ENCODE results near the gene RAD51B. TPM values are rescaled to one million over a fixed set of nuclear protein-coding genes. Genes with fewer than 3 reads are reported as not detected.

The RAD51B gene
- total RNA-seq, 1 experiment from 2014 or later = 20.0 TPM

DNA sequence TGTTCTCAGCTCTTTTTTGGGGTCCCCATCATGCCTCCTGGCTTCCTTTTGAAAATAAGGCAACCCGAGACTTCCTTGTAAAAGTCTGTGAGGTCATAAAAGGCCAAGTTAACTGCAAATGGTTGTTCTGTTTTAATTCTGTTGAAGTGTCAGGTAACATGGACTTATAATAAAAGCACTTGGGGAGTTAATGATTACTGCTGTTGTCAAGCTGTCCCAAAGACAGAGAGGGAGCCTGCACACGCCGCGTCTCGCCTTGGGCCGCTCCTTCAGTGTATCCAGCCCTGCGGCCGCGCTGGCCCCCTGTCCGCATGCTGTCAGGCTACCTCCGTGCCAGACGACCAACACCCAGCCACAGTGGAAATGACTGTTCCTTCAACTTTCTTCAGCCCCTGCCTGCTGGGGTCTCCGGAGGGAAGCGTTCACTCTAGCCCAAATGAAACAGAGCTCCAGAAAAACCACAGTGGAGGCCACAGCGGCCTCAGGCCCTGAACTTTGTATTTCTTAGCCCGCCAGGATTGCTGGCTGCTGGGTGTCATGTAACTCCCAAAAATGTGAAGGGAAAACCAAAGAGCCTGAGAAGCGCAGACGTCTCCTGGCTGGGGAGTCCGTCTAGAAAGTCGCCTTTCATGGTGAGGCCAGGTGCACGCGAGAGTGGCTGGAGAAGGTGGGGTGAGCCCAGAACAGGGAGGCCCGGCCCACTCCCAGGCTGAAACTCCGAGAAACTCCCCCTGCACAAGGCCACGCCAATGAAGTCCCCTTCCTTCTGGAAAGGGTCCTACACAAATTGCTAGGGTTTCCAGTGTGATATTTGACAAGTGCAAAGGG lies 784.2 kb downstream of the RAD51B start:
- H3K27me3 ChIP-seq (ENCODE audit: insufficient read depth, low read length) = no peaks in the 10 kb centered on the region
- H3K36me3 ChIP-seq (ENCODE audit: control insufficient read depth in 1 of 2, insufficient read depth in 2 of 2, low read length in 2 of 2) = no peaks in the 10 kb centered on the region
- intact Hi-C loops (cut with micrococcal nuclease) = no loop called here
- H2AFZ ChIP-seq (ENCODE audit: low read depth, low read length, poor library complexity, severe bottlenecking) = no peak overlapping the region
- H3K4me1 ChIP-seq (ENCODE audit: control insufficient read depth in 1 of 2, insufficient read depth in 2 of 2, low read length in 2 of 2) = peaks cover 18 to 25% of the 10 kb centered on the region in 2 experiments
- RAD21 ChIA-PET (ENCODE audit: low non-redundant PET in 1 of 2, low total read pairs in 2 of 2, uncharacterized antibody in 2 of 2, unreplicated experiment in 2 of 2) = no interaction called here
- BruUV-seq (replicated peaks) = no TSS peak
- H3K9me2 ChIP-seq (ENCODE audit: insufficient read depth) = no peaks in the 10 kb centered on the region
- DNase-seq (ENCODE audit: low read depth, low spot score) (no peak), ATAC-seq (no peak)
- H3K9ac ChIP-seq (ENCODE audit: low read length) = no peak overlapping the region
- H3K9me3 ChIP-seq (ENCODE audit: control insufficient read depth in 1 of 2, insufficient read depth in 1 of 2, low read depth in 1 of 2, low read length in 2 of 2) = peaks cover 0 to 7% of the 10 kb centered on the region in 2 experiments; a peak in 1 of 4 replicates
- TF ChIP-seq, protein P1, sequence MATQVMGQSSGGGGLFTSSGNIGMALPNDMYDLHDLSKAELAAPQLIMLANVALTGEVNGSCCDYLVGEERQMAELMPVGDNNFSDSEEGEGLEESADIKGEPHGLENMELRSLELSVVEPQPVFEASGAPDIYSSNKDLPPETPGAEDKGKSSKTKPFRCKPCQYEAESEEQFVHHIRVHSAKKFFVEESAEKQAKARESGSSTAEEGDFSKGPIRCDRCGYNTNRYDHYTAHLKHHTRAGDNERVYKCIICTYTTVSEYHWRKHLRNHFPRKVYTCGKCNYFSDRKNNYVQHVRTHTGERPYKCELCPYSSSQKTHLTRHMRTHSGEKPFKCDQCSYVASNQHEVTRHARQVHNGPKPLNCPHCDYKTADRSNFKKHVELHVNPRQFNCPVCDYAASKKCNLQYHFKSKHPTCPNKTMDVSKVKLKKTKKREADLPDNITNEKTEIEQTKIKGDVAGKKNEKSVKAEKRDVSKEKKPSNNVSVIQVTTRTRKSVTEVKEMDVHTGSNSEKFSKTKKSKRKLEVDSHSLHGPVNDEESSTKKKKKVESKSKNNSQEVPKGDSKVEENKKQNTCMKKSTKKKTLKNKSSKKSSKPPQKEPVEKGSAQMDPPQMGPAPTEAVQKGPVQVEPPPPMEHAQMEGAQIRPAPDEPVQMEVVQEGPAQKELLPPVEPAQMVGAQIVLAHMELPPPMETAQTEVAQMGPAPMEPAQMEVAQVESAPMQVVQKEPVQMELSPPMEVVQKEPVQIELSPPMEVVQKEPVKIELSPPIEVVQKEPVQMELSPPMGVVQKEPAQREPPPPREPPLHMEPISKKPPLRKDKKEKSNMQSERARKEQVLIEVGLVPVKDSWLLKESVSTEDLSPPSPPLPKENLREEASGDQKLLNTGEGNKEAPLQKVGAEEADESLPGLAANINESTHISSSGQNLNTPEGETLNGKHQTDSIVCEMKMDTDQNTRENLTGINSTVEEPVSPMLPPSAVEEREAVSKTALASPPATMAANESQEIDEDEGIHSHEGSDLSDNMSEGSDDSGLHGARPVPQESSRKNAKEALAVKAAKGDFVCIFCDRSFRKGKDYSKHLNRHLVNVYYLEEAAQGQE (IDR thresholded peaks at IDR 0.05; ENCODE audit: low read depth) = no peak
- TF ChIP-seq SP1 (IDR thresholded peaks at IDR 0.05; ENCODE audit: low read depth) (no peak), FOSL1 (IDR thresholded peaks at IDR 0.05; ENCODE audit: low read depth) (no peak), SIN3A (IDR thresholded peaks at IDR 0.05; ENCODE audit: low read depth) (no peak), CEBPB (IDR thresholded peaks at IDR 0.05; ENCODE audit: low read depth) (no peak), ZFX (IDR thresholded peaks at IDR 0.05) (no peak), EGR1 (IDR thresholded peaks at IDR 0.05; ENCODE audit: low read depth) (no peak), YY1 (IDR thresholded peaks at IDR 0.05; ENCODE audit: extremely low read depth, insufficient replicate concordance, low read depth, low read length) (no peak), TCF7L2 (IDR thresholded peaks at IDR 0.05; ENCODE audit: borderline replicate concordance, extremely low read depth, insufficient read depth, insufficient read length) (no peak), RAD21 (IDR thresholded peaks at IDR 0.05; ENCODE audit: low read depth) (no peak), ZNF274 (IDR thresholded peaks at IDR 0.05; ENCODE audit: low read depth, low read length) (no peak), POLR2A (IDR thresholded peaks at IDR 0.05; ENCODE audit: borderline replicate concordance, extremely low read depth, insufficient read depth, insufficient read length) (no peak), POLR2AphosphoS5 (IDR thresholded peaks at IDR 0.05; ENCODE audit: low read depth, low read length) (no peak), JUND (IDR thresholded peaks at IDR 0.05) (no peak), CBX3 (IDR thresholded peaks at IDR 0.05; ENCODE audit: low read depth) (no peak), EZH2 (IDR thresholded peaks at IDR 0.05) (no peak), EZH2phosphoT487 (IDR thresholded peaks at IDR 0.05; ENCODE audit: borderline replicate concordance) (no peak)
- TF ChIP-seq, protein P2, sequence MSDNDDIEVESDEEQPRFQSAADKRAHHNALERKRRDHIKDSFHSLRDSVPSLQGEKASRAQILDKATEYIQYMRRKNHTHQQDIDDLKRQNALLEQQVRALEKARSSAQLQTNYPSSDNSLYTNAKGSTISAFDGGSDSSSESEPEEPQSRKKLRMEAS (IDR thresholded peaks at IDR 0.05) = no peak
- TF ChIP-seq, protein P3, sequence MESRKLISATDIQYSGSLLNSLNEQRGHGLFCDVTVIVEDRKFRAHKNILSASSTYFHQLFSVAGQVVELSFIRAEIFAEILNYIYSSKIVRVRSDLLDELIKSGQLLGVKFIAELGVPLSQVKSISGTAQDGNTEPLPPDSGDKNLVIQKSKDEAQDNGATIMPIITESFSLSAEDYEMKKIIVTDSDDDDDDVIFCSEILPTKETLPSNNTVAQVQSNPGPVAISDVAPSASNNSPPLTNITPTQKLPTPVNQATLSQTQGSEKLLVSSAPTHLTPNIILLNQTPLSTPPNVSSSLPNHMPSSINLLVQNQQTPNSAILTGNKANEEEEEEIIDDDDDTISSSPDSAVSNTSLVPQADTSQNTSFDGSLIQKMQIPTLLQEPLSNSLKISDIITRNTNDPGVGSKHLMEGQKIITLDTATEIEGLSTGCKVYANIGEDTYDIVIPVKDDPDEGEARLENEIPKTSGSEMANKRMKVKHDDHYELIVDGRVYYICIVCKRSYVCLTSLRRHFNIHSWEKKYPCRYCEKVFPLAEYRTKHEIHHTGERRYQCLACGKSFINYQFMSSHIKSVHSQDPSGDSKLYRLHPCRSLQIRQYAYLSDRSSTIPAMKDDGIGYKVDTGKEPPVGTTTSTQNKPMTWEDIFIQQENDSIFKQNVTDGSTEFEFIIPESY (IDR thresholded peaks at IDR 0.05; ENCODE audit: extremely low read depth, insufficient replicate concordance, low read length) = no peak
- H3K4me3 ChIP-seq (replicated peaks in 1 of 2; ENCODE audit: low read depth in 1 of 2, low read length in 2 of 2) = no peak overlapping the region
- CTCF ChIA-PET = no interaction called here
- H3K79me2 ChIP-seq (ENCODE audit: insufficient read depth, low read length) = no peaks in the 10 kb centered on the region
- H3K4me2 ChIP-seq (ENCODE audit: low read length) = no peak overlapping the region
- POLR2A ChIA-PET = no interaction called here
- no peaks in the 10 kb centered on the region for H4K20me1 ChIP-seq (ENCODE audit: insufficient read depth)
- H3K27ac ChIP-seq (ENCODE audit: low read depth, low read length) = no peak overlapping the region

Data from HCT116 (cell line).